Measurements from ENCODE around the gene MTHFD1.

Gene MTHFD1

GRCh38 chr14:64447876-64448670 lies 59.9 kb downstream of the MTHFD1 start:
- DNase-seq (ENCODE audit: low read depth) = no peak

GRCh38 chr14:64450255-64450654 lies 62.1 kb downstream of the MTHFD1 start:
- no peak for DNase-seq (ENCODE audit: low read depth)

- no peak for DNase-seq (ENCODE audit: low read depth)
Observed at GRCh38 chr14:64454671-64455070, 66.5 kb downstream of the MTHFD1 start.

GRCh38 chr14:64459405-64460136 lies 71.4 kb downstream of the MTHFD1 start:
- DNase-seq (ENCODE audit: low read depth) = no peak

- DNase-seq (ENCODE audit: low read depth) = no peak
Observed at GRCh38 chr14:64461221-64461620, 73.1 kb downstream of the MTHFD1 start.

- no peak for DNase-seq (ENCODE audit: low read depth)
Observed at GRCh38 chr14:64463195-64463594, 75.0 kb downstream of the MTHFD1 start.

- DNase-seq (ENCODE audit: low read depth) = no peak
Observed at GRCh38 chr14:64463873-64464272, 75.7 kb downstream of the MTHFD1 start.

GRCh38 chr14:64464651-64465050 lies 76.5 kb downstream of the MTHFD1 start:
- no peak for DNase-seq (ENCODE audit: low read depth)

- peak; percentile 51 for DNase-seq (ENCODE audit: low read depth)
Observed at GRCh38 chr14:64465191-64465822, 77.2 kb downstream of the MTHFD1 start, which contains the start of gene AKAP5. Gene AKAP5 (plus strand): TSS chr14:64465499. CDS start chr14:64468395, 2,896 bp downstream.

- no peak for DNase-seq (ENCODE audit: low read depth)
Observed at GRCh38 chr14:64465831-64466554, 77.8 kb downstream of the MTHFD1 start.

- no peak for DNase-seq (ENCODE audit: low read depth)
Observed at GRCh38 chr14:64467101-64467500, 78.9 kb downstream of the MTHFD1 start.

- DNase-seq (ENCODE audit: low read depth) = no peak
Observed at GRCh38 chr14:64467566-64467965, 79.4 kb downstream of the MTHFD1 start.

GRCh38 chr14:64468451-64468850 lies 80.3 kb downstream of the MTHFD1 start:
- no peak for DNase-seq (ENCODE audit: low read depth)

- DNase-seq (ENCODE audit: low read depth) = no peak
Observed at GRCh38 chr14:64474041-64474440, 85.9 kb downstream of the MTHFD1 start.

- no peak for DNase-seq (ENCODE audit: low read depth)
Observed at GRCh38 chr14:64474698-64475097, 86.5 kb downstream of the MTHFD1 start.

- no peak for DNase-seq (ENCODE audit: low read depth)
Observed at GRCh38 chr14:64475585-64476273, 87.6 kb downstream of the MTHFD1 start.

GRCh38 chr14:64476438-64476837 lies 88.3 kb downstream of the MTHFD1 start:
- no peak for DNase-seq (ENCODE audit: low read depth)

- no peak for DNase-seq (ENCODE audit: low read depth)
Observed at GRCh38 chr14:64478634-64479250, 90.6 kb downstream of the MTHFD1 start.

- no peak for DNase-seq (ENCODE audit: low read depth)
Observed at GRCh38 chr14:64488590-64489099, 100.5 kb downstream of the MTHFD1 start.

GRCh38 chr14:64491637-64492036 lies 103.5 kb downstream of the MTHFD1 start:
- DNase-seq (ENCODE audit: low read depth) = no peak

GRCh38 chr14:64493455-64493854 lies 105.3 kb downstream of the MTHFD1 start:
- no peak for DNase-seq (ENCODE audit: low read depth)
